CD4-positive, alpha-beta T cell treated with Interferon gamma for 1 hour (primary cell): ENCODE data around the gene HK3.

ENCODE experiments used
- DNase-seq: peaks from one replicate; pipeline ENCODE4 v3.0.0-alpha.2; 2020

The HK3 gene

DNA sequence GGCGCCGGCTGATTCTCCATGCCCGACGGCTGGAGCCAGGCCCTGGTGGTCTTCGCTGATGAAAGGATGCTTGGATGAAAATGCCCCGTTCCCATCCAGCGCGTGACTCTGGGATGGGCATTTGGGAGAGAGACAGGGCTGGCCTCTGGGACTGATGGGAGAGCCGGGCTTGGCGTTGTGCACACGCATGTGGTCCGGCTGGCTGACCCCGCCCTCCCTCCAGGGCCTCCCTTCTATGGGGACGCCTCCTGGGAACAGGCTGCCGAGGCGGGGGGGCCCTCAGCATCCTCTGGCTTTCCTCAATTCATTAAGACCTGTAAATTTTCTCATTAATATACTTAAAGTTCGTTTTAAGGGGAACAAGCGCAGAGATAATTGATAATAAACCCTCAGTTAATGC, 52.0 kb downstream of the HK3 start:
- DNase-seq: no peak

GRCh38 chr5:176846335-176847140, 52.6 kb downstream of the HK3 start:
- no peak for DNase-seq

GRCh38 chr5:176845392-176845713, 53.8 kb downstream of the HK3 start:
- no peak for DNase-seq

DNA sequence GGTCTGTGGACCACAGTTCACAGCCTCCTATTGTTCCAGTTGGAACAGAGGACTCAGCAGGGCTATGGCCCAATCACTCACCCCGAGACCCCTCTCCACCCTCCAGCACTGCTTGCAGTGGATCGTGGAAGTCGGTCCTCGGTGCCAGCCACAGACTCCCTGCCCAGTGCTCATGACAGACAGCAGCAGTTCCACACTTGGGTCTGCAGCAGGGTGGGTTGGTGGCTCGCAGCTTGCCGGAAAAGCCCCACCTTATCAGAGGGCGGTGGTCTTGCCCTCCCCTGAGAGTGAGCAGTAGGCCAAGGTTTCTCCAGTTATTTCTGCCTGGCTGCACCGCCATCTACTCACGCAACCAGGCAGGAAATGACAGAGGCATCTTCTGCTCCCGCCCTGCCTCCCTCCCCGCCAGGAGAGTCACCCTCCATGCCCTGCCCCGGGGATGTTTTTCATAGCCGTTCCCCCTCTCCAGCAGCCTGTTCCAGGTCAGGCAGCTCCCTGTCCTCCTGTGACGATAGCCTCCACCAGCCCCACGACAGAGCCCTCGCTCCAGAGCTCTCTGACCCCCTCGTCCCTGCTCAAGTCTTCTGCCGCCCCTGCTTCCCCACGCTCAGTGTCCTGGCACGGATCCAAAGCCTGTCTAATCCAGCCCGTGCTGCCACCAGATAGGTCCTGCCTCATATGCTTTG, 54.3 kb downstream of the HK3 start:
- no peak for DNase-seq

- no peak for DNase-seq
Measured at GRCh38 chr5:176844281-176844680, 54.9 kb downstream of the HK3 start.

- no peak for DNase-seq
Measured at GRCh38 chr5:176843673-176844072, 55.5 kb downstream of the HK3 start.

GRCh38 chr5:176837707-176838115, 61.4 kb downstream of the HK3 start:
- DNase-seq: peak; percentile 65

DNA sequence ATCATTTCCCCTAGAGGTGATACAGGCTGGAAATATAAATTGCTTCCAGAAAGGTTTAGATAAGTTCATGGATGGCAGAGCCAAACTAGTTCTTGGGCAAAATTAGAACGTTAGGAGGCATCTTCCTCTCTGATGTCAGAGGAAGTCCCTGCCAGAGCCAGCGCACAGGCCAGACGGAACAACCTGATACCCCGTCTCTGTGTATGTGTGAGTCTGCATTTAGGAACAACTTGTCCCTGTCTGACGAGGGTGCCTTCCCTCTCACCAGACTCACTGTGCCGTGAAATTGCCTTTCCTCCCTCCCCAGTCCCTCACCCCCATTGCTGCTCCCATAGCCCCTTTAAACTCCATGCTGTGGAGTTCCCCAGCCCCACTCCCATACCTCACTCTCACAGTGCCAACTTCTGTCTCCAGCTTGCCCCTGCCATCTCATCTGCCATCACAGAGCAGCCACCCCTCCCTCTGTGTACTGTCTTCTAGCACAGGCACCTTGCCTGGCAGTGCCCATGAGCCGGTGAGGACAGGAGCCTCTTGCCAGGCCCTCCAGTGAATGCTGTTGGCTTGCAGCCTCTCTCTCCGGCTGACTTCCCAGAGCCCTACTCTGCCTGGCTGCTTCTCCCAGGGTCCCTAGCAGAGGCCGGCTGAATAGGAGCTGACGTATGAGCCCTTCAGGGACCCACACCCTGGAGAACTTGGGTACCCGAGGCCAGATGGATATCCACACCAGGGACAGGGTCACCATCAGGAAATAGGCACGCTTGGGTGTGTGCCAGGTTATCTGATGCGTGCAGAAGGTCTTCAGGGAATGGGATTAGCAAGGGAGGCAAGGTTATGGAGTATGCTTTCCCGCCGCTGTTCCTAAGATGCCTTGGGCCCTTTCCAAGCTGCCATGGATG, 62.1 kb downstream of the HK3 start:
- no peak for DNase-seq

GRCh38 chr5:176835918-176836317, 63.2 kb downstream of the HK3 start:
- DNase-seq: no peak

GRCh38 chr5:176833286-176833685, 65.9 kb downstream of the HK3 start:
- DNase-seq: no peak

DNA sequence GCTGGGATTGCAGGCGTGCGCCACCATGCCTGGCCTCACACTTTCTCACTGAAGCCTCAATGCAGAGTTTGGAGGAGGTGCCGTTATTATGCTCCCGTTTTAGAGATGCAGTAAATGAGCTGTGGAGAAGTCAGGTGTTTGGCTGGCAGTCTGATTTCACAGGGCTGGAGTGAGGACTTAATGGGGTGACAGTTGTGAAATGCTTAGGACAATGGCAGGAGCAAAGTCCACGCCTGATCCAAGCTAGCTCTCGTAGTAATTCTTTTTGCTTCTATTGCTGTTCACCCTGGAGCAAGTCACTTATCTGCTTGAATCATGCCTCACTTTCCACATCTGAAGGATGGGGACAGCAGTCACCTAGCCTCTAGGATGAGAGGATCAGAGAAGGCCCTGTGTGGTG, 67.0 kb downstream of the HK3 start:
- DNase-seq: no peak

GRCh38 chr5:176831425-176831824, 67.7 kb downstream of the HK3 start:
- no peak for DNase-seq

GRCh38 chr5:176830995-176831423, 68.1 kb downstream of the HK3 start:
- DNase-seq: no peak
